GM12878 (cell line): ENCODE measurements around the gene NUP62. TPM values are rescaled to one million over a fixed set of nuclear protein-coding genes. Genes with fewer than 3 reads are reported as not detected.
A peak's percentile ranks its signal among the peaks of the same experiment; 100 is the strongest.

Experiments used
- ATAC-seq: fragments of 200-7000 bp; cut with Tn5 transposase; 3 replicates; pipeline ENCODE4 v1.9.1; 2020; ENCODE audit warnings: mild to moderate bottlenecking, moderate library complexity
- BruUV-seq: library from RNA; stranded (reverse); fragments of 400-500 nt; replicated peaks from 2 replicates; lab custom pipeline; 2021; lab: Mats Ljungman, UMichigan
- CTCF ChIA-PET: fragments of 300-600 bp; sonication (Branson Sonifier 250); formaldehyde crosslinking; extraction: SDS; loops from one replicate; lab custom pipeline; 2021; ENCODE audit warnings: inconsistent platforms; lab: Yijun Ruan, JAX
- POLR2A ChIA-PET: fragments of 350-600 bp; formaldehyde crosslinking; extraction: SDS; loops from one replicate; lab custom pipeline; 2021; ENCODE audit warnings: inconsistent platforms; lab: Charles Lee
- RAD21 ChIA-PET: fragments of 300-600 bp; sonication (Branson Sonifier 250); formaldehyde crosslinking; loops from one replicate; lab custom pipeline; 2023; ENCODE audit warnings: antibody characterized with exemption; ENCODE audit not compliant: unreplicated experiment; lab: Charles Lee
- SMC1A ChIA-PET: fragments of 300-600 bp; sonication (Branson Sonifier 250); formaldehyde crosslinking; loops from one replicate; lab custom pipeline; 2023; ENCODE audit not compliant: unreplicated experiment, uncharacterized antibody; lab: Charles Lee
- DNase-seq: peaks from one replicate; pipeline ENCODE4 v3.0.0-alpha.2; 2011; ENCODE audit warnings: low read depth, low spot score
- FAIRE-seq: peaks from 3 replicates; lab custom pipeline; 2011; peaks lifted over from hg19 to GRCh38; lab: Jason Lieb, UNC
- H2AFZ ChIP-seq: 2 replicates; pipeline ENCODE4 v1.6.0; 2011; ENCODE audit warnings: low read depth, low read length, control low read depth; ENCODE audit not compliant: control insufficient read depth
- H3K27ac ChIP-seq: 2 replicates; pipeline ENCODE4 v1.5.1; 2011; ENCODE audit warnings: control low read depth; ENCODE audit not compliant: control insufficient read depth, insufficient read depth
- H3K27me3 ChIP-seq, 2 experiments: replicated peaks in 1 of 2; 2 replicates each; pipeline versions ENCODE4 v1.6.0 to v1.6.1; 2011; ENCODE audit warnings: low read length in 1 of 2; ENCODE audit not compliant: control insufficient read depth in 2 of 2, insufficient read depth in 2 of 2
- H3K36me3 ChIP-seq, 2 experiments: 2 replicates each; pipeline ENCODE4 v1.5.1; 2011; ENCODE audit warnings: low read length in 1 of 2; ENCODE audit not compliant: control insufficient read depth in 2 of 2, insufficient read depth in 2 of 2
- H3K4me1 ChIP-seq: 2 replicates; pipeline ENCODE4 v1.6.1; 2011; ENCODE audit warnings: mild to moderate bottlenecking, low read length, moderate library complexity, mixed read lengths; ENCODE audit not compliant: control insufficient read depth, insufficient read depth
- H3K4me2 ChIP-seq: 2 replicates; pipeline ENCODE4 v1.6.0; 2011; ENCODE audit warnings: control low read depth; ENCODE audit not compliant: control insufficient read depth, insufficient read depth
- H3K4me3 ChIP-seq: fragments of 200-600 bp; sonication (generic); 2 replicates; pipeline ENCODE4 v1.5.1; 2016
- H3K79me2 ChIP-seq: 2 replicates; pipeline ENCODE4 v1.6.0; 2011; ENCODE audit warnings: low read length; ENCODE audit not compliant: control insufficient read depth, insufficient read depth
- H3K9ac ChIP-seq: 2 replicates; pipeline ENCODE4 v1.8.0; 2011; ENCODE audit warnings: low read length, control low read depth, mixed read lengths; ENCODE audit not compliant: control insufficient read depth, insufficient read depth
- H3K9me3 ChIP-seq: replicated peaks from 3 replicates; pipeline ENCODE4 v1.5.1; 2011; ENCODE audit warnings: mild to moderate bottlenecking, low read length; ENCODE audit not compliant: control insufficient read depth, insufficient read depth
- H4K20me1 ChIP-seq: 2 replicates; pipeline ENCODE4 v1.6.0; 2011; ENCODE audit not compliant: control insufficient read depth, insufficient read depth
- BACH1 ChIP-seq: fragments of 450-650 bp; IDR thresholded peaks from 2 replicates; pipeline ENCODE4 v1.6.1; 2017; ENCODE audit warnings: mild to moderate bottlenecking, borderline replicate concordance
- CREB1 ChIP-seq: IDR thresholded peaks from 2 replicates; pipeline ENCODE4 v1.6.1; 2012; ENCODE audit warnings: low read depth, mild to moderate bottlenecking, inconsistent platforms
- ETV6 ChIP-seq, 2 experiments: fragments of 450-650 bp in 1 of 2; IDR thresholded peaks in 1 of 2; conservative IDR thresholded peaks in 1 of 2; 2 replicates each; pipeline ENCODE4 v1.6.1; 2014; ENCODE audit warnings: antibody characterized with exemption in 1 of 2, borderline replicate concordance in 1 of 2, low read depth in 1 of 2, mild to moderate bottlenecking in 1 of 2, moderate library complexity in 1 of 2
- EZH2 ChIP-seq: IDR thresholded peaks from 2 replicates; pipeline ENCODE4 v1.6.1; 2012; ENCODE audit warnings: low read depth, mild to moderate bottlenecking, control low read depth, inconsistent platforms, low read length, borderline replicate concordance; ENCODE audit not compliant: control insufficient read depth
- FOS ChIP-seq: IDR thresholded peaks from 3 replicates; pipeline ENCODE4 v1.6.1; 2011; ENCODE audit warnings: borderline replicate concordance; ENCODE audit not compliant: insufficient read length; ENCODE audit errors: extremely low read depth
- GATAD2B ChIP-seq: fragments of 450-650 bp; conservative IDR thresholded peaks from 2 replicates; pipeline ENCODE4 v1.6.1; 2017; ENCODE audit warnings: low read depth, mild to moderate bottlenecking, moderate library complexity
- IKZF1 ChIP-seq: fragments of 450-650 bp; conservative IDR thresholded peaks from 2 replicates; pipeline ENCODE4 v1.6.1; 2017; ENCODE audit warnings: antibody characterized with exemption, mild to moderate bottlenecking
- MXI1 ChIP-seq: fragments of 150-350 bp; IDR thresholded peaks from 2 replicates; pipeline ENCODE4 v1.6.1; 2011; ENCODE audit warnings: low read depth, mild to moderate bottlenecking, inconsistent platforms, low read length, improper control_type of control experiment
- MYC ChIP-seq: IDR thresholded peaks from 2 replicates; pipeline ENCODE4 v1.6.1; 2011; ENCODE audit warnings: mild to moderate bottlenecking, low read length, moderate library complexity, inconsistent platforms; ENCODE audit not compliant: insufficient read depth, insufficient replicate concordance, insufficient read length, severe bottlenecking
- POLR2AphosphoS2 ChIP-seq: IDR thresholded peaks from 2 replicates; pipeline ENCODE4 v1.6.1; 2011; ENCODE audit warnings: low read depth, mild to moderate bottlenecking, low read length, improper control_type of control experiment, moderate library complexity
- RCOR1 ChIP-seq: conservative IDR thresholded peaks from 2 replicates; pipeline ENCODE4 v1.6.1; 2012; ENCODE audit warnings: low read depth, low read length, improper control_type of control experiment
- SUZ12 ChIP-seq: fragments of 200-600 bp; sonication (generic); IDR thresholded peaks from one replicate; pipeline ENCODE4 v1.6.1; 2018; ENCODE audit warnings: antibody characterized with exemption, mild to moderate bottlenecking; ENCODE audit not compliant: unreplicated experiment
- WGBS: methylation state at CpG from one replicate; pipeline ENCODE4 v1.1.6; 2016; ENCODE audit warnings: low lambda C conversion rate; ENCODE audit not compliant: insufficient replicate concordance, insufficient coverage; ENCODE audit errors: missing lambda C conversion rate; 5-methylcytosine and 5-hydroxymethylcytosine counted together
- in situ Hi-C: fragments of 300-500 bp; cut with MboI; formaldehyde crosslinking; loops from 9 replicates; pipeline ENCODE4 v1.14.3; 2018; ENCODE audit warnings: mixed read lengths
- intact Hi-C: fragments of 100-400 bp; cut with micrococcal nuclease; formaldehyde crosslinking; loops from one replicate; pipeline ENCODE4 v1.14.2; 2022; ENCODE audit not compliant: unreplicated experiment
- polyA plus RNA-seq, 11 experiments: library from polyadenylated mRNA; depleted of rRNA in 4 of 11; unstranded in 6 of 11; stranded (reverse) in 5 of 11; fragments of >200 nt; fragmentation: Nextera tagmentation in 4 of 11; fragmentation: Illumina TruSeq in 1 of 11; extraction: Ambion mirVana in 4 of 11; extraction: Trizol in 1 of 11; gene quantifications; 1 replicate in 1 of 11; 2 replicates in 10 of 11; pipeline versions ENCODE4 v1.2.1 to v1.2.3, GENCODE V29; 2011 to 2016; ENCODE audit warnings: inconsistent platforms in 2 of 11, missing spikeins in 2 of 11, low read depth in 1 of 11
- total RNA-seq, 4 experiments: library from RNA; depleted of rRNA in 3 of 4; stranded (reverse); fragments of >200 nt in 3 of 4; fragmentation: Illumina TruSeq in 1 of 4; extraction: Trizol in 1 of 4; gene quantifications; 2 replicates each; pipeline versions ENCODE4 v1.2.1 to v1.2.3, GENCODE V29; 2013 to 2021
- TF ChIP-seq, protein P1 (sequence below): fragments of 450-650 bp; formaldehyde crosslinking; IDR thresholded peaks from 2 replicates; pipeline ENCODE4 v1.4.0; 2020; ENCODE audit warnings: mild to moderate bottlenecking, moderate library complexity
- TF ChIP-seq, protein P2 (sequence below): fragments of 450-650 bp; IDR thresholded peaks from 2 replicates; pipeline ENCODE4 v1.6.1; 2017; ENCODE audit warnings: borderline replicate concordance

NUP62 gene
- total and polyA plus RNA-seq, 10 of the 15 experiments (the other 5 are each of a cell fraction or from before 2014, with no cell fraction given) = 19.5 to 110 (median 66.9) TPM

- 1% methylated on average over 37 of the region's 43 CpGs for WGBS
- peak overlapping the region; percentile 92 for H3K4me3 ChIP-seq
- H3K79me2 ChIP-seq = peaks cover 67% of the 10 kb centered on the region
- H3K4me2 ChIP-seq = peak overlapping the region; percentile 87
- no peaks in the 10 kb centered on the region for H3K27me3 ChIP-seq
- peak overlapping the region; percentile 94 for H3K27ac ChIP-seq
- peak overlapping the region; percentile 95 for H3K9ac ChIP-seq
- DNase-seq (peak; percentile 90), FAIRE-seq (peak; percentile 87), ATAC-seq (peak; percentile 83)
- RAD21 ChIA-PET = interaction anchor here (1.0 to 5.0 kb wide), 11 partner anchors 13 to 81 kb away, joined by 3 to 66 read pairs (median 10); partner anchors contain the start of genes AKT1S1, IL4I1 and TBC1D17
- SMC1A ChIA-PET = interaction anchor here (0.8 to 4.8 kb wide), 13 partner anchors 8 to 93 kb away, joined by 3 to 78 read pairs (median 4); partner anchors contain the start of gene IL4I1
- no peaks in the 10 kb centered on the region for H4K20me1 ChIP-seq
- peak overlapping the region; percentile 82 for H2AFZ ChIP-seq
- H3K4me1 ChIP-seq = peaks cover 15% of the 10 kb centered on the region
- no peaks in the 10 kb centered on the region for H3K9me3 ChIP-seq
- intact Hi-C loops (loop anchor here (2.0 to 5.0 kb wide), 2 partner anchors 33 to 53 kb away; partner anchors contain the start of genes AKT1S1, IL4I1 and TBC1D17), in situ Hi-C loops (loop anchor here (10.0 kb wide), 1 partner anchor 205 kb away; no protein-coding TSS in a partner anchor)
- no TSS peak for BruUV-seq
- H3K36me3 ChIP-seq = peaks cover 9 to 22% of the 10 kb centered on the region in 2 experiments; a peak in 3 of 4 replicates
- CTCF ChIA-PET = interaction anchor here (0.8 to 3.3 kb wide), 9 partner anchors 17 to 212 kb away, joined by 3 to 33 read pairs (median 4); partner anchors contain the start of genes AKT1S1, IL4I1, PNKP and TBC1D17
- POLR2A ChIA-PET = interaction anchor here (0.6 to 5.8 kb wide), 17 partner anchors 10 to 289 kb away, joined by 3 to 113 read pairs (median 7); partner anchors contain the start of genes AKT1S1, AP2A1, IL4I1 and PTOV1
- TF ChIP-seq ETV6 (conservative IDR thresholded peaks at IDR 0.05 in 1 of 2, IDR thresholded peaks at IDR 0.05 in 1 of 2; ENCODE audit: borderline replicate concordance in 1 of 2, low read depth in 1 of 2) (no peak), SUZ12 (no peak), IKZF1 (no peak; the same call in 1 of the 2 replicates), GATAD2B (no peak), CREB1 (0 out of 2 replicates have a peak, but pooled peaks have one; percentile 62), MYC (peak; percentile 73), FOS (no peak), BACH1 (peak; percentile 74; the same call in 1 of the 2 replicates), EZH2 (no peak), MXI1 (peak; percentile 38; the same call in 1 of the 2 replicates), POLR2AphosphoS2 (peak; percentile 96; the same call in 1 of the 2 replicates), RCOR1 (no peak)
- TF ChIP-seq, protein P1, sequence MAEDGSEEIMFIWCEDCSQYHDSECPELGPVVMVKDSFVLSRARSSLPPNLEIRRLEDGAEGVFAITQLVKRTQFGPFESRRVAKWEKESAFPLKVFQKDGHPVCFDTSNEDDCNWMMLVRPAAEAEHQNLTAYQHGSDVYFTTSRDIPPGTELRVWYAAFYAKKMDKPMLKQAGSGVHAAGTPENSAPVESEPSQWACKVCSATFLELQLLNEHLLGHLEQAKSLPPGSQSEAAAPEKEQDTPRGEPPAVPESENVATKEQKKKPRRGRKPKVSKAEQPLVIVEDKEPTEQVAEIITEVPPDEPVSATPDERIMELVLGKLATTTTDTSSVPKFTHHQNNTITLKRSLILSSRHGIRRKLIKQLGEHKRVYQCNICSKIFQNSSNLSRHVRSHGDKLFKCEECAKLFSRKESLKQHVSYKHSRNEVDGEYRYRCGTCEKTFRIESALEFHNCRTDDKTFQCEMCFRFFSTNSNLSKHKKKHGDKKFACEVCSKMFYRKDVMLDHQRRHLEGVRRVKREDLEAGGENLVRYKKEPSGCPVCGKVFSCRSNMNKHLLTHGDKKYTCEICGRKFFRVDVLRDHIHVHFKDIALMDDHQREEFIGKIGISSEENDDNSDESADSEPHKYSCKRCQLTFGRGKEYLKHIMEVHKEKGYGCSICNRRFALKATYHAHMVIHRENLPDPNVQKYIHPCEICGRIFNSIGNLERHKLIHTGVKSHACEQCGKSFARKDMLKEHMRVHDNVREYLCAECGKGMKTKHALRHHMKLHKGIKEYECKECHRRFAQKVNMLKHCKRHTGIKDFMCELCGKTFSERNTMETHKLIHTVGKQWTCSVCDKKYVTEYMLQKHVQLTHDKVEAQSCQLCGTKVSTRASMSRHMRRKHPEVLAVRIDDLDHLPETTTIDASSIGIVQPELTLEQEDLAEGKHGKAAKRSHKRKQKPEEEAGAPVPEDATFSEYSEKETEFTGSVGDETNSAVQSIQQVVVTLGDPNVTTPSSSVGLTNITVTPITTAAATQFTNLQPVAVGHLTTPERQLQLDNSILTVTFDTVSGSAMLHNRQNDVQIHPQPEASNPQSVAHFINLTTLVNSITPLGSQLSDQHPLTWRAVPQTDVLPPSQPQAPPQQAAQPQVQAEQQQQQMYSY (CRISPR knock-in tag) = 0 out of 2 replicates have a peak, but pooled peaks have one; percentile 26
- TF ChIP-seq, protein P2, sequence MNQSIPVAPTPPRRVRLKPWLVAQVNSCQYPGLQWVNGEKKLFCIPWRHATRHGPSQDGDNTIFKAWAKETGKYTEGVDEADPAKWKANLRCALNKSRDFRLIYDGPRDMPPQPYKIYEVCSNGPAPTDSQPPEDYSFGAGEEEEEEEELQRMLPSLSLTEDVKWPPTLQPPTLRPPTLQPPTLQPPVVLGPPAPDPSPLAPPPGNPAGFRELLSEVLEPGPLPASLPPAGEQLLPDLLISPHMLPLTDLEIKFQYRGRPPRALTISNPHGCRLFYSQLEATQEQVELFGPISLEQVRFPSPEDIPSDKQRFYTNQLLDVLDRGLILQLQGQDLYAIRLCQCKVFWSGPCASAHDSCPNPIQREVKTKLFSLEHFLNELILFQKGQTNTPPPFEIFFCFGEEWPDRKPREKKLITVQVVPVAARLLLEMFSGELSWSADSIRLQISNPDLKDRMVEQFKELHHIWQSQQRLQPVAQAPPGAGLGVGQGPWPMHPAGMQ = no peak
Measured at GRCh38 chr19:49929611-49930482, 543 bp upstream of the NUP62 start.
